KOPT-K1 (cell line): ENCODE data around the gene MRPL53.
A peak's percentile ranks its signal among the peaks of the same experiment; 100 is the strongest.

Source experiments
- H3K27ac ChIP-seq: fragments of 200-600 bp; sonication (generic); 2 replicates; pipeline ENCODE4 v1.5.1; 2016; ENCODE audit warnings: antibody characterized with exemption, mild to moderate bottlenecking, low read depth, low read length; ENCODE audit not compliant: poor library complexity, severe bottlenecking
- H3K36me3 ChIP-seq: fragments of 200-600 bp; sonication (generic); 2 replicates; pipeline ENCODE4 v1.5.1; 2017; ENCODE audit warnings: antibody characterized with exemption, mild to moderate bottlenecking, low read length, moderate library complexity; ENCODE audit not compliant: insufficient read depth
- H3K9me3 ChIP-seq: fragments of 200-600 bp; sonication (generic); 2 replicates; pipeline ENCODE4 v1.5.1; 2017; ENCODE audit warnings: antibody characterized with exemption, low read length, mild to moderate bottlenecking; ENCODE audit not compliant: insufficient read depth, poor library complexity, severe bottlenecking

MRPL53 gene

GRCh38 chr2:74472086-74472944, at the start of gene MRPL53:
TSS of gene MRPL53 (minus strand) at chr2:74472680. CDS start at chr2:74472660, 20 bp downstream.
- H3K36me3 ChIP-seq = peaks cover 31% of the 10 kb centered on the region
- peak within 1 kb of the TSS; percentile 75 for H3K27ac ChIP-seq
- H3K9me3 ChIP-seq = no peaks in the 10 kb centered on the region

GRCh38 chr2:74516650-74517049, 44.2 kb upstream of the MRPL53 start:
- no peak overlapping the region for H3K27ac ChIP-seq
- no peaks in the 10 kb centered on the region for H3K9me3 ChIP-seq
- H3K36me3 ChIP-seq = no peaks in the 10 kb centered on the region

- no peaks in the 10 kb centered on the region for H3K36me3 ChIP-seq
These were observed 43.6 kb upstream of the MRPL53 start for GRCh38 chr2:74515981-74516633.

GRCh38 chr2:74515271-74515980, 42.9 kb upstream of the MRPL53 start:
- Histone ChIP-seq H3K9me3 (no peaks in the 10 kb centered on the region), H3K36me3 (no peaks in the 10 kb centered on the region), H3K27ac (no peak overlapping the region)

More at GRCh38 chr2:74515981-74516633, 43.6 kb upstream of the MRPL53 start:
- Histone ChIP-seq H3K9me3 (no peaks in the 10 kb centered on the region), H3K27ac (no peak overlapping the region)

DNA sequence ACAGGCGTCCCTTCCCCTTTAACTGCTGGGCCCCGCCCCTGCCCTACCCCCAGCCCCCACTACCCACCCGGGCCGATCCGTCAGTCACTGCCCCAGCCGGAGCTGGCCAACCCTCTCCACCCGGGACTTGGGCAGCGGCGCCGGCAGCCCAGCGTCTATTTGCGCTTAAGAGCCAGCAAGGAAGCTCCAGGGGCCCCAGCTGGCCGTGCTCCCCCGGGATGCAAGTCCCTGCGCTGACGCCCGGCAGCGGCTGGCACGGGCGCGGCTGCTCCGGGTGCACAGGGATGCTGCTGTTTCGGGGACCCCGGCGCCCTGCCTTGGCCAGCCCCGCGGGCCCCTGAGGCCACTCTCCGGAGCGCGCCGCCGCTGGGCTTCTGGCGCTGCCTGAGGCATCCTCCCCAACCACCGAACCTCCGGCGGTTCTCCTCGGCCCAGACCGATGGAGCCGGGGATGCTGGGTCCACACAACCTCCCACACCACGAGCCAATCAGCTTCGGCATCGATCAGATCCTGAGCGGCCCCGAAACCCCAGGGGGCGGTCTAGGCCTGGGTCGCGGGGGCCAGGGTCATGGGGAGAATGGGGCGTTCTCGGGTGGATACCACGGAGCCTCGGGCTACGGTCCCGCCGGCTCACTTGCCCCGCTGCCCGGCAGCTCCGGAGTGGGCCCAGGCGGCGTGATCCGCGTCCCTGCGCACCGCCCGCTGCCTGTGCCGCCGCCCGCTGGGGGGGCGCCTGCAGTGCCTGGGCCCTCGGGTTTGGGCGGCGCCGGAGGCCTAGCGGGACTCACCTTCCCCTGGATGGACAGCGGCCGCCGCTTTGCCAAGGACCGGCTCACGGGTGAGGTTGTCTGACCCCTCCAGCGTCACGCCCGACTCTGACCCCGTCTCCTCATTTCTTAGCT, 42.1 kb upstream of the MRPL53 start, which contains the start of gene TLX2:
Gene TLX2, plus strand, starts transcription at position 83 of the 903 bp plus-strand sequence. Its CDS starts 357 bp downstream, at position 440.
- H3K9me3 ChIP-seq = no peaks in the 10 kb centered on the region
- no peak within 1 kb of the TSS for H3K27ac ChIP-seq
- no peaks in the 10 kb centered on the region for H3K36me3 ChIP-seq

DNA sequence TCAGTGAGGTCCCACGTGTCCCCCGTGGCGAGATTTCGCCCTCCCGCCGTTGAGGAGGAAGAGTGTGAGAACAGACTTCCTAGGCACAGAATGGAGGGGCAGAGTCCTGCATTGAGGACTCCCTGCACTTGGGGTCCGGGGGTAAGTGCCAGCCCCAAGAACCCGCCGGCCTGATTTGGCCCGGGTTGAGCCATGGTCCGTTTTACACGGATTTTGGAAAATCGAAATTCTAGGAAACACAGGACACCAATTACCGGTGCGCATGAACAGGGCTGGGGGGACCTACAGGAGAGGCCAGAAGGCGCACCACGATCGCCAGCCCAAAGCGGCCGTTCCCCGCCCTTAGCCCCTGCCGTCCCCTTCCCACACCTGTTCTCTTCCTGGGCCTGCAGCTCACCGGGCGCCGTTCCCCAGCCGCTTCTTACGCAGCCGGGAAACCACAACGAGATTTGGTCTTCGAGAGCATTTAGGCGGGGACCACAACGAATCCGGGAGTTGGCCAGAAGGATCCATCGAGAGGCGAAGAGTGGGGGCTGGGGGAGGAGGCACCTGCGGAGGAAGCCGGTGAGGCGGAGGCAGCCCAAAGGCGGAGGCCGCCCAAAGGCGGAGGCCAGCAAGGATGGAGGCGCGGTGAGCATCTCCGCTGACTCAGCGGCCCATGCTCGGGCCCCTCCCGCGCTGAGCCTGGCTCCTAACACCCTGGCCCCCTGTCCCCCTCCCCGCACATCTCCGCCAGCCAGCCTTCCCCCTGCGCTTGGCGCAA, 41.3 kb upstream of the MRPL53 start:
- H3K27ac ChIP-seq = no peak overlapping the region
- no peaks in the 10 kb centered on the region for H3K9me3 ChIP-seq

DNA sequence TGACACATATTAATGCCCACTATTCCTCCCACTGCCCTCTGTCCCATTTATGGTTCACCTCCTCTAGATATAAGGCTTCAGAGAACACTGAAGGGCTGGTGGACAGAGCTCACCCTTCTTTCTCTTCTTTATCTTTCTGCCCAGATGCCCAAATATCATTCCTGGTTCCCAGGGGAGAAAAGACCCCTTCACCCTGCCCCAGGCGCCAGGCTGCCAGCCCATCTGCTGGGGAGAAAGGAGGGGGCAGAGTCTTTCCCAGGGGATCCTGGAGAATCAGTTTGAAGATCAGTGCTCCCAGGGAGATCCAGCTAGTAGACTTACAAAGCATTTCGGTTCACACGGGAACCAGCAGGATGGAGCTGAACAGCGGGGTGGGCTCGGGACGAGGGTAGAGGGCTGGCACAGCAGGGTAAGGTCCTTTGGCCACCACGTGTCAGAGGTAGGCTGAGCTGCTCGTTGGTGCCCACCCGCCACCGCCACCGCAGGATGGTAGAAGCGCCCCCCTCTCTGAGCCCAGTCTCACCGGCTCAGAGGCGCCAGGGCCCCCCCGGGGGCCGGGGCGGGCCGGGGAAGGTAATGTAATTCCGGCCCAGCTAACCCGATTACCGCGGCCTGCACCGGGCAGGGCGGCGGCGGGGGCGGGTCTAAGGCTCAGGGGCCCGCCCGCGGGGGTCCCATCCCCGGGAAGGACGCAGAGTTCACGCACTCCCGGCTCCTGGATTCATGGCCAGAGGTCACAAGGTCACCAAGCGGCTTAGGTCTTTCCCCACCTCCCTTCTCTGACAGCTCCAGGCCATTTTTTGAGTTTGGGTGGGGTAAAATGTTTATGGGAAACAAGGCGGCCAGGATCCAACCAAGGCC, 40.5 kb upstream of the MRPL53 start:
- Histone ChIP-seq H3K9me3 (no peaks in the 10 kb centered on the region), H3K36me3 (no peaks in the 10 kb centered on the region), H3K27ac (no peak overlapping the region)

More for the DNA sequence above, 41.3 kb upstream of the MRPL53 start:
- no peaks in the 10 kb centered on the region for H3K36me3 ChIP-seq

GRCh38 chr2:74511104-74511989, 38.9 kb upstream of the MRPL53 start:
- H3K36me3 ChIP-seq = no peaks in the 10 kb centered on the region
- no peaks in the 10 kb centered on the region for H3K9me3 ChIP-seq
- no peak overlapping the region for H3K27ac ChIP-seq

- Histone ChIP-seq H3K36me3 (peaks cover 9% of the 10 kb centered on the region; the same call in 1 of the 2 replicates), H3K27ac (no peak overlapping the region), H3K9me3 (no peaks in the 10 kb centered on the region)
These were observed 37.8 kb upstream of the MRPL53 start for GRCh38 chr2:74510272-74510671.

GRCh38 chr2:74507926-74508520, 35.5 kb upstream of the MRPL53 start:
- Histone ChIP-seq H3K27ac (peak overlapping the region; percentile 92), H3K36me3 (peaks cover 21% of the 10 kb centered on the region; the same call in 1 of the 2 replicates), H3K9me3 (no peaks in the 10 kb centered on the region)

DNA sequence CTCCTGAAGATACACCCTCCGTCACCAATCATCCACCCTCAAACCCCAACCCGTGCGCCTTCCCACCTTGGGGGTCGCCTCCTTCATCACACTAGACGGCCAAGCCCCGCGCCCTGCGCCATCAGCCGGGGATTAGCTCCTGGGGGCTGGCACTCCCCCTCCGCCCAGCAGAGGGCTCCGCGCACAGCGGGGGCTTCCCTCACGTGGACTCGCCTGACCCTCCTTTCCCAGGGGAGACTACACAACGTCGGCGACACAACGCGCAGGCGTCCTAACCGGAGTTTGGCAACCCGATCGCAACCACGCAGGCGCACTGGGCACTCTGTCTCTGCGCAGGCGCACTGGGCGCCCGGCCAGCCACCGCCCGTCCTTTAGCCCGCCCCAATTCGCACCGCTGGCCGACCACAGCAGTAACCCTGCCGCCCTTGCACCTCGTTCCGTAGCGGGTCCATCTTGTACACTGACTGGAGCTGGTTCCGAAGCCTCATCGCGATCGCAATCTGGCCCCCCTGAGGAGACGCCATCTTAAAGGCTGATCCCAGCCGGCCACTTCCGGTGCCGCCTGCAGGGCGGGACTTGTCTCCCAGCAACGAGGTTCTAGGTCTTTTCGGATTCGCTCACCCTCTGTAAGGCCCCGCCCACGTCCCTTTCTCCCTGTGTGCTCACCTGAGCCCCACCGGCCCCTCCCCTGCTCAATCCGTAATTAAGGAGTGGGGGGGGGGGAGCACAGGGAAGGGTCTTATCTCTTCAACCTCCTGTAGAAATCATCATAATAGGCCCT, 34.9 kb upstream of the MRPL53 start, which contains the start of gene PCGF1:
Gene PCGF1, minus strand, starts transcription at position 551 of the 781 bp plus-strand sequence. Its CDS starts 27 bp downstream, at position 524.
- Histone ChIP-seq H3K27ac (peak within 1 kb of the TSS; percentile 92), H3K9me3 (no peaks in the 10 kb centered on the region), H3K36me3 (peaks cover 21% of the 10 kb centered on the region; the same call in 1 of the 2 replicates)
